Ammon's horn (tissue), 1 donor: ENCODE results near the gene ZXDC.

Source experiments
- DNase-seq: peaks from one replicate; pipeline ENCODE4 v3.0.0-alpha.2; 2016; ENCODE audit warnings: low spot score

Gene ZXDC, protein sequence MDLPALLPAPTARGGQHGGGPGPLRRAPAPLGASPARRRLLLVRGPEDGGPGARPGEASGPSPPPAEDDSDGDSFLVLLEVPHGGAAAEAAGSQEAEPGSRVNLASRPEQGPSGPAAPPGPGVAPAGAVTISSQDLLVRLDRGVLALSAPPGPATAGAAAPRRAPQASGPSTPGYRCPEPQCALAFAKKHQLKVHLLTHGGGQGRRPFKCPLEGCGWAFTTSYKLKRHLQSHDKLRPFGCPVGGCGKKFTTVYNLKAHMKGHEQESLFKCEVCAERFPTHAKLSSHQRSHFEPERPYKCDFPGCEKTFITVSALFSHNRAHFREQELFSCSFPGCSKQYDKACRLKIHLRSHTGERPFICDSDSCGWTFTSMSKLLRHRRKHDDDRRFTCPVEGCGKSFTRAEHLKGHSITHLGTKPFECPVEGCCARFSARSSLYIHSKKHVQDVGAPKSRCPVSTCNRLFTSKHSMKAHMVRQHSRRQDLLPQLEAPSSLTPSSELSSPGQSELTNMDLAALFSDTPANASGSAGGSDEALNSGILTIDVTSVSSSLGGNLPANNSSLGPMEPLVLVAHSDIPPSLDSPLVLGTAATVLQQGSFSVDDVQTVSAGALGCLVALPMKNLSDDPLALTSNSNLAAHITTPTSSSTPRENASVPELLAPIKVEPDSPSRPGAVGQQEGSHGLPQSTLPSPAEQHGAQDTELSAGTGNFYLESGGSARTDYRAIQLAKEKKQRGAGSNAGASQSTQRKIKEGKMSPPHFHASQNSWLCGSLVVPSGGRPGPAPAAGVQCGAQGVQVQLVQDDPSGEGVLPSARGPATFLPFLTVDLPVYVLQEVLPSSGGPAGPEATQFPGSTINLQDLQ

DNA sequence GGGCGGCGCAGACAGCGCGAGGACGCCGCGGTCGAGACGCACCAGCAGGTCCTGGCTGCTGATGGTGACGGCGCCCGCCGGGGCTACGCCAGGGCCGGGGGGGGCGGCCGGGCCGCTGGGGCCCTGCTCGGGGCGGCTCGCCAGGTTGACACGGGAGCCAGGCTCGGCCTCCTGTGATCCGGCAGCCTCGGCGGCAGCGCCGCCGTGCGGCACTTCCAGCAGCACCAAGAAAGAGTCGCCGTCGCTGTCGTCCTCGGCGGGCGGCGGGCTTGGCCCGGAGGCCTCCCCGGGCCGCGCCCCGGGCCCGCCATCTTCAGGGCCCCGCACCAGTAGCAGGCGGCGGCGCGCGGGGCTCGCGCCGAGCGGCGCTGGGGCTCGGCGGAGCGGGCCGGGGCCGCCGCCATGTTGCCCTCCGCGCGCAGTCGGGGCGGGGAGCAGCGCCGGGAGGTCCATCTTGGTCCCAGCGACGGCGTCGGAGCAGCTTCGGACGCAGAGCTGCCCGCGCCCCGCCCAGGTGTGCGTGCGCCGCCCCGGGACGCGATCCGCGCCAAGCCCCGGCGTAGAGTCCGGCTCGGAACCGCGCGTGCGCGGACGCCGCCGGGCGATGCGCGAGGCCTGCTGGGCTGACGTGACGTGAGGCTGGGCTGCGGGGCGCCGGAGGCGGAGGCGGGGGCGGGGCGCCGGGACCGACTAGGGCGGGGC, at the start of gene ZXDC:
TSS of gene ZXDC (minus strand) at position 479 of the 702 bp plus-strand sequence. CDS start at position 453, 26 bp downstream.
- DNase-seq, result peak; percentile 93

DNA sequence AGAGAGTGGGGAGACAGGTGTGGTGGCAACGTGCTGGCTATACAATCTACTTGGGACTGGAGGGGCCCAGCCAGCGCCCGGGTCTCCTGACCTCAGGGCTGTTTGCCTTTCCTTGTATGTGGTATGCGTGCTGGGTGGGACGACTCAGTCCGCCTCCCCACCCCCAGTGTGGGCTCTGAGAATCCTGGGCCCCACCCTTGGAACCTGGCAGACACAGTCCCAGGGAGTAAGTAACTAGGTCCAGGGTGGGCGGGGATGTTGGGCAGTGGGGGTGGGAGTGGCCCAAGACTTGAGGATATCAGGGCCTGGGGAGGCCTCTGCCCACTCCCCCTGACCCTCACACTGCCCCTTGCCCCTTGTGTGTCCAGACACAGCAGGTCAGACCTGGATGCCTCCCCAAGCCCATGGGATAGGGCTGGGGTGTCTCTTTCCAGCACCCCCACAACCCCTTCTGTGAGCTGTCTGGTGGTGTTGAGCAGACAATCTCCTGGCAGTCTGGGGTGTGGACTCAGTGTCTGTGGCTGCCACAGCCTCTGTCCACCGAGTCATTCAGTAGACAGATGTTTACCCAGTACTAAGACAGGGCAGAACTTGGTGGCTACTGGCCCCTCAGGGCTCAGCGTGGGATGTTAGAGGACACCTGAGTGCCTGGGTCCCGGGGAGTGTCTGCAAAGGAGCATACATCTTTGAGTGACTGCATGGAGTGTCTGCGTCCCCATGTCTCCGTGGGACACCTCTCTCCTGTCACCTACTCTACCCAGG, 49.6 kb upstream of the ZXDC start:
- no peak for DNase-seq

DNA sequence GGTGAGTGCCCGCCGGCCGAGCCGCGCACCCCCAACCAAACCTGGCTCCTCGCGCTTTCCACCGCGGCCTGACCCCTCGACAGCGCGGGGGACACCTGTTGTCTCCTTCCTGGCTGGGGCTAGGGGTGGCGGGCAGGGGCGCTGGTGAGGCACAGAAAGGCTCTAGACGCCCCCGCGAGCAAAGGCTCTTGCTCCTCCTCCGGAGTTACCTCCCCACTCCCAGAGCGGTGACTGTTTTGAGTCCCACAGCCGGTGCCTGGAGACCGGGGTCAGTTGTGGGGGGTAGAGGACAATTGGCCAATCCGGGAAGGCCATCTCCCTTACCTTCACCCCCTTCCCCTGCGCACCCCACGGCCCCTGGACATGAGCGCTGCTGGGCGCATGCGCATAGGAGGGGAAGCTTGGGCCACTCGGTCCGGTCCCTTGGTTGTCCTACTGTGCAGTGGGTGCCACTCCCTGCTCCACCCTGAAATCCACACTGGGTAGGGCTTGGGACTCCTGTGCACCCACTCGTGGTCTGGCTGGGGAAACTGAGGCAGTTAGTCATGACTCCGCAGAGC, 48.8 kb upstream of the ZXDC start:
- no peak for DNase-seq

DNA sequence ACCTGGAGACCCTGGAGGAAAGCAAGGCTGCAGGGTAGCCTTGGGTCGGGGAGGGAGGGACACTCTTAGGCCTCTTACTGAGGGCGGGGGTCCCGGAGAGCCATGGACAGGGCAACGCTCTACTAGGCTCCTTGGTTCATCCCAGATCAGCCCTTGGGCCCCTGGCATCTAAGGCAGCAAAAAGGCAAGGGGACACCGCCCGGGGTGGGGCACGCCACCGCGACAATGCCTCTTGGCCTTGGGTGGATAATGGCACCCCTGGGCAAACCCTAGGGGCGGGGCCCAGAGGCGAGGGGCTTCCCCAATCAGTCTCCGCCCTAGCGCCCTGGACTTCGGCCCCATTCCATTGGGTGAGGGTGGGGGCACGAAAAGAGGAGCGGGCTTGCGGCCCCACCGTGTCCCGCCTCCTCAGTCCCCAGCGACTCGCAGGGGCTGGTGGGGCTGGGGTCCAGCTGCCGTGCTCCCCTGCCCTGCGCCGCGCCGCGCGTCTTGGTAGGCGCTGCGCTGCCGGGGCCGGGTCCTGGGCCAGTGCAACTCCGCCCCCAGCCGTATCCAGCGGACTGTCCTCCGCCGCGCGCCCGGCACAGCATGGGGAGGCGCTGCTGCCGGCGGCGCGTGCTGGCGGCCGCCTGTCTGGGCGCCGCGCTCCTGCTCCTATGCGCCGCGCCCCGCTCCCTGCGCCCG, 48.2 kb upstream of the ZXDC start, which contains the start of gene CHST13:
TSS of gene CHST13 (plus strand) at position 411 of the 684 bp plus-strand sequence. CDS start at position 589, 178 bp downstream.
- no peak for DNase-seq

DNA sequence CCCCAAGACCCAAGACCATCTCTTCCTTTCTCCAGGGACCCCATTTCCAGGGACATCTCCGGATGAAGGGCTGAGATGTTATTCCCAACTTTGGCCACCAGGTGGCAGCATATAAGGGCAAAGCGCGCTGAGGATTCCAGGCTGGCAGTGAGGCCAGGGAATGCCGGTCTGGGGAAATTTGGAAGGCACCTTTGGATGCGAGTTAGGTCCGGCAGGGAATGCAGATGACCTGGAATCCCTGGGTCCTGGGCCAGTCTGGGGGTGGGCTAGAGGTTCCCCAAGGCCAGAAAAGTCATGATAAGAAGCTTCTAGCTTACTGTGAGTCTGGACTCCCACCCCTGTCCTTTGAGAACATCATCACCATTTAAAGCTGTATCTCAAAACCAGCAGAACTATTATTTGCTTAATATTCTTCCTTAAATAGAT, 46.7 kb upstream of the ZXDC start:
- peak; percentile 68 for DNase-seq

DNA sequence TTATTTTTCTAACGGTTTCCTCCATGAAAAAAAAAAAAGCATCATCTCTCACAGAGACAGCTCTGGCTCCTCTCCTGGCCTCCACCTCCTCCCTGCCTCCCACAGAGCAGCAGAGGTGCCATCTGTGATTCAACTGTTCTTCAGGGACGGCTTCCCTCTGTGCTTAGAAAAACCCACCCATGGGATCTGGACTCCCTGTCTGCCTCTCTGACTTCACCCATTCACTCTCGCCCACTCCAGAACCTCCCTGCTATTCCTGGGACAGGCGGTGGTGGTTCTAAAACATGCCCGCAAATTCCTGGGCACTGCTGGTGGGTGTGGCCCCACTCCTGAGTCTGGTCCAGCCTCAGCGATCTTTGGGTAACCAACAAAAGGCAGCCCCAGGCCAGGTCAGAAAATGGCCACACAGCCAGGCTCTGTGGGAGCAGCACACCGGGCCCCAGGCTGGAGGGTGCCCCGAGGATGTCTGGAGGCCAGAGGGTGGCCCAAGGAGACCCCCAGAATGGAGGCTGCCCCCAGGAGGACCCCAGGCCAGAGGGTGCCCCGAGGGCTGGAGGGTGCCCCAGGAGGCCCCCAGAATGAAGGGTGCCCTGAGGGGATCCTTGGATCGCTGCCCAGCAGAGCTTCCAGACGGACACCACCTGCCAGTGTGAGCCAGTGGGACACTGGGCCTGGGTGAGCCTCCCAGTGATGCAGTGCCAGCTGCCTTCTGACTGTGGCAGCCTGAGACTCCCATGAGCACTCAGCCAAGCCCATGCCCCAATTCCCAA, 45.6 kb upstream of the ZXDC start:
- peak; percentile 69 for DNase-seq

DNA sequence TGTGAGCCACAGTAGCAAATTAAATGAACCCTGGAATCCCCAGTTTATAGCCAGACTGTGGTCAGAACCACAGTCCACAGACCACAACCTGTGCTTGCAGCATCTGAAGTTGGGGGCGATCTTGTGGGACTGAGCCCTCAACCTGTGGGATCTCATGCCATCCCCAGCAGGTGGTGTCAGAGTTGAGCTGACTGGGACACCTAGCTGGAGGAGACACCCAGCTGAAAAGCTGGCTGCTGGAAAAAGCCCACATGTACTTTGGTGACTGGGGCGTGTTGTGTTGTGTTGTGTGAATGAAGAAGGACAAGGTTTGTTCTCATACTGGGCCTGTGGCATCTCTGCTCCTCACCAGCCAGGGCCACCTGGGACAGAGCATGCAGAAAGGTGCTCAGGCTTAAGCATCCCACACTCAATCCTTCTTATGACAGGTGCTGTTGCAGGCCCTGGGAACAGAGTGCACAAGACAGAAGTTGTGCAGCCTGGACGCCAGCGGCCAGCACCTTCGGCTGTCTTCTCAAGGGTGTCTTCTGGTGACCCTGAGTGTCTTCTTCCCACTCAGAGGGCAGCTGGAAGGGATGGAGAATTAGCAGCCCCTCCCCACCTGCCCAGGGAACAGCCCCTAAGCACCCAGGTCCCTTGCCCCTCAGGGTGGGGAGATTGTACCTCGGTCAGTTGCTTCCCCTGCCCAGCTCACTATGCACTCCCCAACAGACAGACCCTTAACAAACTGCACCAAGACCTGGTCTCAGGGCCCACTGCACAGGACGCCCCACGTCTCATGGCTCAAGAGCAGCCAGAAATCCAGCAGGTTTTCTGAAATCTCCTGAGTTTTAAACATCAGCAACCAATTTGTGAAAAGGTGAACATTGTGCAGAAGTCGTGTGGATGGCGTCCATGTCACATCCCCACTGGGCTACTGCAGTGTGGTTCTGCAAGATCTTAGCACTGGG, 44.1 kb upstream of the ZXDC start:
- DNase-seq, result no peak

DNA sequence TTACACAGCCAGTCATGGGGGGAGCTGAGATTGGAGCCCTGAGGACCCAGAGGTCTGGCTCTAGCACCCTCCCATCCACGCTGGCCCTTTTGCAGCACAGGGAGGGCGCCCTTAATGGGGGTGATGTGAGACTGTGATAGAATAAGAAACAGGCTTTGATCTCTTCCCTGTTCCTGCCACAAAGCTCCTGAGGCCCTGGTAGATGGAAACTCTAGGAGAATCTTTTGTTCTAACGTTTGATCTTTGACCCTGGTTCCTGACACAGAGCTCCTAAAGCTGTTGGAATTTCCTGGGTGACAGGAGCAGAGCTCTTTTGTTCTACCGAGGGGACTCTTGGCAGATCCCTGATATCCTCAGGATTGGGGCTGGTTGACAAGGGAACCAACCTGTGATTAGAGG, 43.1 kb upstream of the ZXDC start:
- DNase-seq, result no peak

DNA sequence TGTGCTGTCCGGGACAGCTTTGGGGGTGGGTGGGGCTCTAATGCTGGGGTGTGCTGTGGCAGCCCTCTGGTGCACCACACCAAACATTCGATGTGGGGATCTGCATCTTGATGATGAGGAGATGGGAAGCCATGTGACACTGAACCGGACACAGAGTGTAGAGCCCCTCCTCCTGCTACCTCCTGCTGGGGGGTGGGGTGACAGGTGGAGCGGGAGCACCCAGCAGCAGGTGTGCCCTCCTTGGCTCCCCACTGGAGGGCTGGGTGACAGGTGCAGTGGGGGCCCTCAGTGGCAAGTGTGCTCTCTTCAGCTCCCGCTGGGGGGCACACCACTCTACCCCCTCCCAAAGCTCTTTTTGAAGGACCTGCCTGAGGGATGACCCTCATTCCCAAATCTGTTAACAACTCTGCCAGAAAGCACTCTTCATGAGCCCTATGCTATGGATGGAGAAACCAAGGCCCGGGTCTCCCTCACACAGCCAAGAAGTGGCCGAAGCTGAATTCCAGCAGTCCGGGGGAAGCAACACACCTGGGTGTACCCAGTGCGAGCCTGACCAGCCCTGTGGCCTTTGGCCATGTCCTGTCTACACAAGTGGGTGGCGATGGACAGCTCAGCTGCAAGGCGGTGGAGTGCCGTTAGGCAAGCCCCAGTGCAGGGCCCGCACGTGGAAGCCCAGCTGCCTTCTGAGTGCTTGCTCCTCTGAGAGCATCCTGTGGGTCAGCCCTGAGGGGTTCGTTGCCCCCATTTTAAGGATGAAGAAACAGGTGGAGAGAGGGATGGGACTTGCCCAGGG, 42.5 kb upstream of the ZXDC start:
- no peak for DNase-seq

DNA sequence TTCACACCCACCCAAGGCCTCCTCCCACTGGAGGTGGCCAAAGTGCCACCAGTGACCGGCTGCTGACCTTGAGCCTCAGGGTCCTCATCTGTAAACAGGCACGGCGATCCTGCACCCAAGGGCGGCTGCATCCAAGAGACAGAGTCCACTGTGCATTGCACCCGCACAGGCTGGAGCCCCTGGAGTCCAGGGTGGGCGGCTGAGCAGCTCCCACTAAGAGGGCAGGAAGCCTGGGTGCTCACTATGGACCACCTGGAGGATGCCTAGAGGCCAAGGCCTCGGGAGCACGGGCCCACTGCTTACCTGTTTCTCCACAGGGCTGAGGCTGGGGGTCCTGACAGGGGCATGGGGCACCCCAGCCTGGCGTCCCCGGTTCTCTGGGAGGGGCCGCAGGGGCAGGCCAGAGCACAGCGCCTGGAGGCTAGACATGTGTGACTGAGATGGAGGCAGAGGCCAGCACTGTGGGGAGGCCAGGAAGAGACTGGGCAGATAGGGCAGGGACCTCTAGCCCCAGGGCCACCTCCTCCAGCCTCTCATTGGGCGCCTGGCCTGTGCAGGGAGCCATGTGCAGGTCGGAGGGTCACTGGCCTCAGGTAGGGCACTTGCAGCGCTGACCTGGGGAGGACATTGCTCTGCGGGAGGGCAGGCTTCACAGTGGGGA, 41.7 kb upstream of the ZXDC start, which contains the start of gene UROC1:
TSS of gene UROC1 (minus strand) at position 483 of the 661 bp plus-strand sequence. CDS start at position 429, 54 bp downstream.
- DNase-seq, result no peak

DNA sequence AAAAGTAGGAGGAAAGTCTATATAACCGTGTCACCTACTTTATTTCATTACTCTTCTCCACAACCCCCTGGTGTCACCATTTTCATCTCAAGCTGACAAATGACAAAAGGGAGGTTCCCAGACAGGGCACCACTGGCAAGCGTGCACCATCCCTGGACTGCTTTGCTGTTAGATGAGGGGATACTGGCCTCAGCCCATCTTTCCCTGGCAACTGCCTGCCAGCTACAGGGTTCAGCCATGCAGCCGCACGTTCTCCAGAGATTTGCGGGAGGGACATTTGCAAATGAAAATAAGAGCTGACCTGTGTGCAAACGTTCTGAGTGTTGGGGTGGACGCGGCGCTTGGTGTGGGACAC, 41.2 kb upstream of the ZXDC start:
- no peak for DNase-seq

DNA sequence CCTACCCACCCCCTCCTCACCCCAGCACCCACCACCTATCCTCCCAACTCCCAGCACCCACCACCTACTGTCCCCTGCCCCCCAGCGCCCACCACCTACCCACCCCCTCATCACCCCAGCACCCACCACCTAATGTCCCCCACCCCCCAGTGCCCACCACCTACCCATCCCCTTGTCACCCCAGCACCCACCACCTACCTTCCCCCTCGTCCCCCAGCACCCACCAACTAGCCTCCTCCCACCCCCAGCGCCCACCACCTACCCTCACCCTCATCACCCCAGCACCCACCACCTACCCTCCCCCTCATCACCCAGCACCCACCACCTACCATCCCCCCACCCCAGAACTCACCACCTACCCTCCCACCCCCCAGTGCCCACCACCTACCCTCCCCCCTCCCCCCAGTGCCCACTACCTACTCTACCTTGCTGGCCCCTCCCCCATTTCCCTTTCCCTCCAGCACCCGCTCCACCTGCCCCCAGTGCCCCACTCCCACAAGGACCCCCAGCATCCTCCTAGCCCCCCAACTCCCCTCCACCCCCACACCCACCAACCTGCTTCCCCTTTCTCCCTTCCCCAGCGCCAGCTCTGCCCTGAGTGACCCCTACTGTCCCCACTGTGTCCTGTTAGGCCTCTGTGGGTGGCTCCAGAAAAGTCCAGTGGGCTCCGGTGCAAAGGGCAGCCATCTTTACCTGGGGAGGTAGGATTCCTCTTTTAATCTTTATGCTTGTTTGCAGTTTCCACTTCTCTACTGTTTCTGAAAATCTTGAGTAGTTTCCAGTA, 40.7 kb upstream of the ZXDC start:
- no peak for DNase-seq

DNA sequence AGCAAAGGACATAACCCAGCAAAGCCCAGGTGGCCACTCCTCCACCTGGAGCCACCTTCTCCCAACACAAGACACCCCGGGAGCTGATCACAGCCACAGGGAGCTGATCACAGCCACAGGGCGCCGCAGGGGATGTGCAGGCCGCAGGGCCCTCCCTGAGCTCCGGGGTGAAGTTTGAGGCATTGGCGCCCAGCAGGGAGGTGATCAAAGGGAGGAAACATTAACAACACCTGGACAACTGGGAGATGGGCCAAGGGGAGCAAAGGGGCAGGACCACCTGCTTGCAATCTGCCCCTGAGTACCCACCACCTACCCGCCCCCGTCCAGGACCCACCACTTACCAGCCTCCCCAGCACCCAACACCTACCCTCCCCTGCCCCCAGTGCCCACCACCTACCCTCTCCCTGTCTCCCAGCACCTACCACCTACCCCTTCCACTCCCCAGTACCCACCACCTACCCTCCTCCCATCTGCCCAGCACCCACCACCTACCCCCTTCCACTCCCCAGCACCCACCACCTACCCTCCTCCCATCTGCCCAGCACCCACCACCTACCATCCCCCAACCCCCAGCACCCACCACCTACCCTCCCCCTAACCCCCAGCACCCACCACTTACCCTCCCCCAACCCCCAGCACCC, 39.5 kb upstream of the ZXDC start:
- no peak for DNase-seq

DNA sequence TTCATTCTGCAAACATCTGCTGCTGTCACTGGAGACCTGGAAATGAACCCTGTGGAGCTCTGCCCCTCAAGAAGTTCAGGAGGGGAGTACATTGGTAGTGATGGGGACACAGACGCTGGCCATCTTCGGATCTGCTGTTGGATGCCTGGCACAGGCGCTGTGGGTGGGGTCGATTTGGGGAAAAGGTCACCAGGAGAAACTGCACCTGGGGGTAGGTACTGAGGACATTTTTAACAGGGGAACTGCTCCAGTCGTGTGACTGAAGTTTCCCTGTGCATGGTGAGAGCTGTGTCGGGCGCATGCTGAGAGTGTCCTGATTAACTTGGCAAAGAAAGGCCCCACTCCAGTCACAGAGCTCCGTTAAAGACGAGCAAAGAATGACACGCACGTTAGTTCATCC, 38.5 kb upstream of the ZXDC start:
- DNase-seq, result no peak

DNA sequence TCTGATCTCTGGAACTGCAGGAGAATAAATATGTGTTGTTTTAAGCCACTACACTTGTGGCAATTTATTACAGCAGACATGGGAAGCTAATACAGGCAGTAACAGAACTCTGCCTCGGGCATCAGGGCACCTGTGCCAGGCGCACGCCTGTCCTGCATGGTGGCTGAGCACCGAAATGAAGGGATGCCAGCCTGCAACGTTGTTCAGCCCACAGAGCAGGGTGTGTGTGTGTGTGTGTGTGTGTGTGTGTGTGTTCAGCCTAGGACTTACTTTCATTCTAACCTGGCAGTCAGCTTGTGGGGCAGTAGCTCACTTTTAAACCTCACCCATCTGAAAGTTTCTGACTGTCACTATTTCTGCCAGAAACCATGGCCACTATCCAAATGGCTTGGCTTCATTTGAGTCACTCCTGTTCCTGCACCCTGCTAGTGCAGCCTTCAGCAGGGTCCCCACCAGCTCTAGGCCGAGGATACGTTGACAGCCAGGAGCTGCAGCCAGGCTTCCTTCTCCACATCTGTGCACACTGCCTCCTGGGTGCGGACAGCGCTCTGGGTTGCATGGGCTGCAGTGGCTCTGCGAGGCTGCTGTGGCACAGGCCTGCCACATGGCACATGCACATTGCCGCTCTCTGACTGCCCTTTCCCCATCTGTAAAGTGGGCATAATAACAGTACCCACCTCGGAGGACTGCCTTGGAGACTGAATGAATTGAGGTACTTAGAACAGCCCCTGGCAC, 37.4 kb upstream of the ZXDC start:
- no peak for DNase-seq
